SU-DHL-6 (cell line): ENCODE results near the gene TMEM187.

ENCODE experiments used
- EZH2phosphoT487 ChIP-seq: fragments of 200-600 bp; sonication (generic), shearing (Covaris generic); conservative IDR thresholded peaks from 2 replicates; pipeline ENCODE4 v1.6.1; 2018; ENCODE audit warnings: mild to moderate bottlenecking, antibody characterized with exemption, low read length, moderate library complexity, mixed read lengths
- TF ChIP-seq, protein P1 (sequence below): fragments of 200-600 bp; sonication (generic); IDR thresholded peaks from one replicate; pipeline ENCODE4 v1.5.1; 2017; ENCODE audit warnings: antibody characterized with exemption, mild to moderate bottlenecking, low read length, moderate library complexity; ENCODE audit not compliant: insufficient read depth, poor library complexity, severe bottlenecking

DNA sequence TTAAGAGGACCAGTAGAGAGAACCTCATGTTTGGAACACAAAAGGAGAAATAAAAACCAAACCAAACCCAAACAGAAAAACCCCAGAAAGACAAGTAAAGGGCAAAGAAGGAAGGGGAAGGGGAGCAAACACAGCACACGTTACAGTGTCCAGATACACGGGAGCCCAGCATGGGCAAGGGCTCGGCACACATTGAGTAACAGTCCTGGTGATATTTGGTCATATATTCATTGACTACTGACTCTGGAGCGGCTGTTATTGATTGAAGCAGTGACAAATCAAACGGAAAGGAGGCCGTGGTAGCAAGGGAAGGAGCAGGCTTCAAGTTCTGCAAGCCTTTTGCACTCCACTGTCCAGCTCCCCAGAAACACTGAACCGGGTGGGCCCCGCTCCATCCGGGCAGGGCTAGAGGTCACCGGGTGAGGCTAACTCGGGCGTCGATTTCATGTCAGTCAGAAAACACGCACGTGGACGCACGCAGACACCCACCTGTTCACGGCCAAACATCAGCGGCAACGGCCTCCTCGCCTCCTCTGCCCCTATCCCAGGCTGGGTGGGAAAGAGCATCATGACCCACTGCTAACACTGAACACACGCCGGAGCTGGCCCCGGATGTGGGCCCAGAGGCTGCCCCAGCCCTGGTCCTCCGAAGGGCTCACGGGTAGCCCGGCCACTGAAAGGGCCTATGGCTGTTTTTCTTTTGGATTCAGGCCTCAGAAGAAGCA, 50.9 kb downstream of the TMEM187 start:
- TF ChIP-seq, protein P1, sequence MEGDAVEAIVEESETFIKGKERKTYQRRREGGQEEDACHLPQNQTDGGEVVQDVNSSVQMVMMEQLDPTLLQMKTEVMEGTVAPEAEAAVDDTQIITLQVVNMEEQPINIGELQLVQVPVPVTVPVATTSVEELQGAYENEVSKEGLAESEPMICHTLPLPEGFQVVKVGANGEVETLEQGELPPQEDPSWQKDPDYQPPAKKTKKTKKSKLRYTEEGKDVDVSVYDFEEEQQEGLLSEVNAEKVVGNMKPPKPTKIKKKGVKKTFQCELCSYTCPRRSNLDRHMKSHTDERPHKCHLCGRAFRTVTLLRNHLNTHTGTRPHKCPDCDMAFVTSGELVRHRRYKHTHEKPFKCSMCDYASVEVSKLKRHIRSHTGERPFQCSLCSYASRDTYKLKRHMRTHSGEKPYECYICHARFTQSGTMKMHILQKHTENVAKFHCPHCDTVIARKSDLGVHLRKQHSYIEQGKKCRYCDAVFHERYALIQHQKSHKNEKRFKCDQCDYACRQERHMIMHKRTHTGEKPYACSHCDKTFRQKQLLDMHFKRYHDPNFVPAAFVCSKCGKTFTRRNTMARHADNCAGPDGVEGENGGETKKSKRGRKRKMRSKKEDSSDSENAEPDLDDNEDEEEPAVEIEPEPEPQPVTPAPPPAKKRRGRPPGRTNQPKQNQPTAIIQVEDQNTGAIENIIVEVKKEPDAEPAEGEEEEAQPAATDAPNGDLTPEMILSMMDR = no peak
- TF ChIP-seq EZH2phosphoT487 = no peak
